Testis (tissue), 2 donors: ENCODE data around the gene STAT4.

ENCODE experiments used
- CTCF ChIP-seq, 3 experiments: fragments of 450-650 bp in 2 of 3; fragments of 200-600 bp in 1 of 3; sonication (generic) in 1 of 3; IDR thresholded peaks; one replicate each; pipeline ENCODE4 v1.5.1; 2016 to 2019; ENCODE audit warnings: antibody characterized with exemption in 3 of 3, mild to moderate bottlenecking in 2 of 3, moderate library complexity in 1 of 3
- POLR2A ChIP-seq: fragments of 450-650 bp; IDR thresholded peaks from one replicate; pipeline ENCODE4 v1.6.1; 2017; ENCODE audit warnings: antibody characterized with exemption, mild to moderate bottlenecking, moderate library complexity

- no peak for TF ChIP-seq POLR2A
- no peak for TF ChIP-seq CTCF (IDR thresholded peaks at IDR 0.05)
These were observed 94.6 kb downstream of the STAT4 start for GRCh38 chr2:191056228-191056627.
